ENCODE data around the gene AMN. TPM values are rescaled to one million over a fixed set of nuclear protein-coding genes. Genes with fewer than 3 reads are reported as not detected.

AMN gene
- total RNA-seq, 1 experiment from 2014 or later = 21.8 TPM

DNA sequence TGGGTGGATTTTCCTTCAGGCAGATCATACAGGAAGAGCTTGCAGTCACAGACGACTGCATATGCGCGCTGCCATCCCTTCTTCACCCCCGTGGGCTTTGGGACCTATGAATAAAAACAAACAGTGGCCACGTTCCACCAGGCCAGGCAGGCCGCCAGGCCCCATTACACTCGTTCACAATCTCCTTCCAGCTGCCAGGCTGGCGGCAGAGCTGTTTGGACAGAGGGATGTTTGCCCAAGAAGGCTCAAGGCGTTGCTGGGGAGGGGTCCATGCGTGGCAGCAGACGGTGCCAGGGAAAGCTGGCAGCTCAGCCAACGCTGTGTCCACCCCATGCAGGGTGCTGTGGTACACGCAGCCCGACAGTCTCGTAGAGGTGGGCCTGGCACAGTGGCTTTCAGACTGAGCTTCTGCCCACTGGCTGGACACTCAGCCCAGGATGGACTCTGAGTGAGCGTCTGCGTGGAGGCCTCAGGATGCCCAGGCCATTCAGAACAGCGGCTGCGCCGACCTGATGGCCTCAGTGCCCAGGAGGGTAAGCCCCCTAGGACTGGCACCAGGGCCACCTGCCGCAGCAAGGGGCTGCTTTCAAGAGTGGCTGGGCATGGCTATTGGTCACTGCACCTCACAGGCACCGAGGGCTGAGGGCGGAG lies 27.5 kb downstream of the AMN start:
- Histone ChIP-seq H2AFZ (no peak overlapping the region), H3K27me3 (ENCODE audit: insufficient read depth, low read depth) (no peaks in the 10 kb centered on the region), H3K79me2 (ENCODE audit: low read depth) (no peaks in the 10 kb centered on the region), H4K20me1 (ENCODE audit: insufficient read depth) (peaks cover 13% of the 10 kb centered on the region), H3K9me2 (ENCODE audit: insufficient read depth) (no peaks in the 10 kb centered on the region), H3K4me3 (no peak overlapping the region), H3K27ac (no peak overlapping the region), H3K9me3 (ENCODE audit: insufficient read depth, low read depth) (no peaks in the 10 kb centered on the region), H3K4me1 (replicated peaks; ENCODE audit: insufficient read depth) (no peaks in the 10 kb centered on the region), H3K36me3 (ENCODE audit: low read depth) (peaks cover 64% of the 10 kb centered on the region), H3F3A (ENCODE audit: insufficient read depth, low read depth) (peaks cover 17% of the 10 kb centered on the region; the same call in 1 of the 2 replicates), H3K4me2 (no peak overlapping the region)
- ChIA-PET CTCF (no interaction called here), POLR2A (ENCODE audit: unreplicated experiment) (no interaction called here)
- intact Hi-C loops (cut with micrococcal nuclease; ENCODE audit: unreplicated experiment) = no loop called here
- TF ChIP-seq EZH2 (IDR thresholded peaks at IDR 0.05; ENCODE audit: low read depth) (no peak), CTCF (conservative IDR thresholded peaks at IDR 0.05) (no peak)
- no TSS peak for BruUV-seq (replicated peaks)
- DNase-seq = no peak

GRCh38 chr14:102951034-102951433 lies 28.6 kb downstream of the AMN start:
- Histone ChIP-seq H3K4me2 (no peak overlapping the region), H3K27ac (no peak overlapping the region), H3F3A (ENCODE audit: insufficient read depth, low read depth) (peaks cover 17% of the 10 kb centered on the region; the same call in 1 of the 2 replicates), H3K4me1 (replicated peaks; ENCODE audit: insufficient read depth) (no peaks in the 10 kb centered on the region), H3K36me3 (ENCODE audit: low read depth) (peaks cover 72% of the 10 kb centered on the region), H4K20me1 (ENCODE audit: insufficient read depth) (peaks cover 8% of the 10 kb centered on the region), H3K79me2 (ENCODE audit: low read depth) (no peaks in the 10 kb centered on the region), H2AFZ (no peak overlapping the region), H3K9me3 (ENCODE audit: insufficient read depth, low read depth) (no peaks in the 10 kb centered on the region), H3K9me2 (ENCODE audit: insufficient read depth) (no peaks in the 10 kb centered on the region), H3K27me3 (ENCODE audit: insufficient read depth, low read depth) (no peaks in the 10 kb centered on the region), H3K4me3 (no peak overlapping the region)
- no peak for DNase-seq
- intact Hi-C loops (cut with micrococcal nuclease; ENCODE audit: unreplicated experiment) = no loop called here
- POLR2A ChIA-PET (ENCODE audit: unreplicated experiment) = no interaction called here
- BruUV-seq (replicated peaks) = no TSS peak
- CTCF ChIA-PET = no interaction called here
- TF ChIP-seq EZH2 (IDR thresholded peaks at IDR 0.05; ENCODE audit: low read depth) (no peak), CTCF (conservative IDR thresholded peaks at IDR 0.05) (no peak)

GRCh38 chr14:102951799-102952198 lies 29.3 kb downstream of the AMN start:
- no peaks in the 10 kb centered on the region for H3K4me1 ChIP-seq (replicated peaks; ENCODE audit: insufficient read depth)
- H3K9me2 ChIP-seq (ENCODE audit: insufficient read depth) = no peaks in the 10 kb centered on the region
- no peaks in the 10 kb centered on the region for H3K27me3 ChIP-seq (ENCODE audit: insufficient read depth, low read depth)
- no TSS peak for BruUV-seq (replicated peaks)
- POLR2A ChIA-PET (ENCODE audit: unreplicated experiment) = no interaction called here
- no peaks in the 10 kb centered on the region for H3K9me3 ChIP-seq (ENCODE audit: insufficient read depth, low read depth)
- no peak overlapping the region for H3K4me2 ChIP-seq
- no peak overlapping the region for H2AFZ ChIP-seq
- no peak overlapping the region for H3K4me3 ChIP-seq
- CTCF ChIA-PET = no interaction called here
- no peak overlapping the region for H3K27ac ChIP-seq
- peaks cover 17% of the 10 kb centered on the region; the same call in 1 of the 2 replicates for H3F3A ChIP-seq (ENCODE audit: insufficient read depth, low read depth)
- DNase-seq = no peak
- no peak for TF ChIP-seq EZH2 (IDR thresholded peaks at IDR 0.05; ENCODE audit: low read depth)
- TF ChIP-seq CTCF (conservative IDR thresholded peaks at IDR 0.05) = no peak
- H3K79me2 ChIP-seq (ENCODE audit: low read depth) = no peaks in the 10 kb centered on the region
- intact Hi-C loops (cut with micrococcal nuclease; ENCODE audit: unreplicated experiment) = no loop called here
- H4K20me1 ChIP-seq (ENCODE audit: insufficient read depth) = peaks cover 8% of the 10 kb centered on the region
- peaks cover 73% of the 10 kb centered on the region for H3K36me3 ChIP-seq (ENCODE audit: low read depth)
